Neural cell (in vitro differentiated cells): ENCODE data around the gene SMARCC1. TPM values are rescaled to one million over a fixed set of nuclear protein-coding genes. Genes with fewer than 3 reads are reported as not detected.

Experiments
- H2AFZ ChIP-seq: fragments of 200-600, 300-800 bp; sonication (generic), shearing (Covaris generic); 2 replicates; pipeline ENCODE4 v1.6.0; 2014; ENCODE audit warnings: low read depth, mild to moderate bottlenecking, antibody characterized with exemption, low read length, moderate library complexity
- H3F3A ChIP-seq: fragments of 200-600 bp; shearing (Covaris generic); 2 replicates; pipeline ENCODE4 v1.6.1; 2016; ENCODE audit warnings: mild to moderate bottlenecking, moderate library complexity, mixed read lengths, antibody characterized with exemption, low read length; ENCODE audit not compliant: insufficient read depth, poor library complexity, severe bottlenecking
- H3K27ac ChIP-seq: fragments of 200-600, 300-800 bp; sonication (generic), shearing (Covaris generic); 2 replicates; pipeline ENCODE4 v1.5.1; 2014; ENCODE audit warnings: mild to moderate bottlenecking, low read length, moderate library complexity
- H3K27me3 ChIP-seq: fragments of 300-800, 200-600 bp; sonication (generic), shearing (Covaris generic); 2 replicates; pipeline ENCODE4 v1.6.0; 2014; ENCODE audit warnings: mild to moderate bottlenecking, low read depth, low read length, moderate library complexity; ENCODE audit not compliant: insufficient read depth
- H3K36me3 ChIP-seq: fragments of 300-800, 200-600 bp; sonication (generic), shearing (Covaris generic); 2 replicates; pipeline ENCODE4 v1.5.1; 2014; ENCODE audit warnings: mild to moderate bottlenecking, antibody characterized with exemption, low read length, moderate library complexity; ENCODE audit not compliant: insufficient read depth
- H3K4me2 ChIP-seq: fragments of 300-800, 200-600 bp; sonication (generic), shearing (Covaris generic); 2 replicates; pipeline ENCODE4 v1.6.0; 2014; ENCODE audit warnings: mild to moderate bottlenecking, low read length
- H3K4me3 ChIP-seq: fragments of 300-800, 200-600 bp; sonication (generic), shearing (Covaris generic); 2 replicates; pipeline ENCODE4 v1.5.1; 2014; ENCODE audit warnings: mild to moderate bottlenecking, low read length, moderate library complexity
- H3K79me2 ChIP-seq: fragments of 200-600 bp; shearing (Covaris generic); replicated peaks from 2 replicates; pipeline ENCODE4 v1.6.0; 2014; ENCODE audit warnings: mild to moderate bottlenecking, low read length, moderate library complexity; ENCODE audit not compliant: insufficient read depth
- H3K9ac ChIP-seq: fragments of 300-800, 200-600 bp; sonication (generic), shearing (Covaris generic); 2 replicates; pipeline ENCODE4 v1.6.1; 2016; ENCODE audit warnings: mild to moderate bottlenecking, low read length, mixed read lengths
- H3K9me2 ChIP-seq: fragments of 200-600 bp; shearing (Covaris generic); 2 replicates; pipeline ENCODE4 v1.6.1; 2016; ENCODE audit warnings: mild to moderate bottlenecking, low read length, mixed read lengths; ENCODE audit not compliant: insufficient read depth
- H3K9me3 ChIP-seq: fragments of 200-600, 300-800 bp; sonication (generic), shearing (Covaris generic); 2 replicates; pipeline ENCODE4 v1.6.1; 2016; ENCODE audit warnings: mild to moderate bottlenecking, mixed run types, low read length, moderate library complexity, mixed read lengths
- H4K20me1 ChIP-seq: fragments of 200-600 bp; shearing (Covaris generic); 2 replicates; pipeline ENCODE4 v1.6.1; 2016; ENCODE audit warnings: mild to moderate bottlenecking, mixed run types; ENCODE audit not compliant: insufficient read depth
- EP300 ChIP-seq: fragments of 450-650 bp; conservative IDR thresholded peaks from 2 replicates; pipeline ENCODE4 v1.6.1; 2014; ENCODE audit warnings: antibody characterized with exemption, mild to moderate bottlenecking, moderate library complexity; ENCODE audit not compliant: poor library complexity, severe bottlenecking
- EZH2 ChIP-seq: fragments of 200-600, 300-800 bp; shearing (Covaris generic), sonication (generic); IDR thresholded peaks from 2 replicates; pipeline ENCODE4 v1.6.1; 2014; ENCODE audit warnings: antibody characterized with exemption, low read length, borderline replicate concordance, mild to moderate bottlenecking; ENCODE audit not compliant: insufficient read depth, poor library complexity, severe bottlenecking
- MXI1 ChIP-seq: fragments of 450-650 bp; conservative IDR thresholded peaks from 2 replicates; pipeline ENCODE4 v1.6.1; 2014; ENCODE audit warnings: antibody characterized with exemption, mild to moderate bottlenecking; ENCODE audit not compliant: poor library complexity, severe bottlenecking
- POLR2AphosphoS5 ChIP-seq: IDR thresholded peaks from 2 replicates; pipeline ENCODE4 v1.6.1; 2012
- RAD21 ChIP-seq: fragments of 450-650 bp; conservative IDR thresholded peaks from 2 replicates; pipeline ENCODE4 v1.6.1; 2014; ENCODE audit warnings: antibody characterized with exemption, mild to moderate bottlenecking, moderate library complexity
- SMC3 ChIP-seq: fragments of 450-650 bp; conservative IDR thresholded peaks from 2 replicates; pipeline ENCODE4 v1.6.1; 2014; ENCODE audit warnings: antibody characterized with exemption, mild to moderate bottlenecking, moderate library complexity; ENCODE audit not compliant: poor library complexity
- TAF1 ChIP-seq: IDR thresholded peaks from 2 replicates; pipeline ENCODE4 v1.6.1; 2012; ENCODE audit warnings: low read depth
- polyA plus RNA-seq: library from polyadenylated mRNA; depleted of rRNA; stranded (reverse); fragments of >200 nt; gene quantifications from 2 replicates; pipeline ENCODE4 v1.2.3, GENCODE V29; 2014
- TF ChIP-seq, protein P1 (sequence below): fragments of 450-650 bp; IDR thresholded peaks from 2 replicates; pipeline ENCODE4 v1.5.1; 2014; ENCODE audit warnings: antibody characterized with exemption, mild to moderate bottlenecking, moderate library complexity; ENCODE audit not compliant: poor library complexity, severe bottlenecking
- TF ChIP-seq, protein P2 (sequence below): IDR thresholded peaks from 2 replicates; pipeline ENCODE4 v1.6.1; 2012; ENCODE audit warnings: borderline replicate concordance

Gene SMARCC1
- polyA plus RNA-seq, 1 donor from 2014 or later, result 29.4 TPM

DNA sequence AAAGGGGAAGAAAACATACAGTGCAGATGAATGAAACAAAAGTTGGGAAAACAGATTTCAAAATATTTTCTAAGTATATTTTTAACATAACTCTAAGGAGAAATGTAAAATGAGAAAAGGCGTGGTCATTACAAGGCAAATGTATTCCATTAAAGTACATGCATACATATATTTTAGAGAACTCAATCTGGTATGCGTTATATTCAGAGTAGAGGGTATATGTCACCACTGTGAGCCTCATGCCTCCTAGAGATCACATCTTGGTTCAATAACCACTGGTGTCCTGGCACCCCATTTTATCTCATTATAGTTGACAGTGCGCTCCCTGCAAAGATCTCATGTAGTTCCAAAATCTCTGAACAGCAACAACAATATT lies 77.5 kb downstream of the SMARCC1 start:
- Histone ChIP-seq H3K4me2 (no peak overlapping the region), H3F3A (no peaks in the 10 kb centered on the region), H3K79me2 (no peaks in the 10 kb centered on the region), H3K4me3 (no peak overlapping the region), H4K20me1 (no peaks in the 10 kb centered on the region), H3K9me3 (no peaks in the 10 kb centered on the region), H3K27ac (no peak overlapping the region), H3K9me2 (no peaks in the 10 kb centered on the region), H3K9ac (no peak overlapping the region), H3K27me3 (no peaks in the 10 kb centered on the region), H2AFZ (no peak overlapping the region), H3K36me3 (peaks cover 20% of the 10 kb centered on the region)
- TF ChIP-seq EP300 (no peak), SMC3 (no peak), TAF1 (no peak), MXI1 (no peak), EZH2 (no peak), POLR2AphosphoS5 (no peak), RAD21 (no peak)
- TF ChIP-seq, protein P1, sequence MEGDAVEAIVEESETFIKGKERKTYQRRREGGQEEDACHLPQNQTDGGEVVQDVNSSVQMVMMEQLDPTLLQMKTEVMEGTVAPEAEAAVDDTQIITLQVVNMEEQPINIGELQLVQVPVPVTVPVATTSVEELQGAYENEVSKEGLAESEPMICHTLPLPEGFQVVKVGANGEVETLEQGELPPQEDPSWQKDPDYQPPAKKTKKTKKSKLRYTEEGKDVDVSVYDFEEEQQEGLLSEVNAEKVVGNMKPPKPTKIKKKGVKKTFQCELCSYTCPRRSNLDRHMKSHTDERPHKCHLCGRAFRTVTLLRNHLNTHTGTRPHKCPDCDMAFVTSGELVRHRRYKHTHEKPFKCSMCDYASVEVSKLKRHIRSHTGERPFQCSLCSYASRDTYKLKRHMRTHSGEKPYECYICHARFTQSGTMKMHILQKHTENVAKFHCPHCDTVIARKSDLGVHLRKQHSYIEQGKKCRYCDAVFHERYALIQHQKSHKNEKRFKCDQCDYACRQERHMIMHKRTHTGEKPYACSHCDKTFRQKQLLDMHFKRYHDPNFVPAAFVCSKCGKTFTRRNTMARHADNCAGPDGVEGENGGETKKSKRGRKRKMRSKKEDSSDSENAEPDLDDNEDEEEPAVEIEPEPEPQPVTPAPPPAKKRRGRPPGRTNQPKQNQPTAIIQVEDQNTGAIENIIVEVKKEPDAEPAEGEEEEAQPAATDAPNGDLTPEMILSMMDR, result no peak
- TF ChIP-seq, protein P2, sequence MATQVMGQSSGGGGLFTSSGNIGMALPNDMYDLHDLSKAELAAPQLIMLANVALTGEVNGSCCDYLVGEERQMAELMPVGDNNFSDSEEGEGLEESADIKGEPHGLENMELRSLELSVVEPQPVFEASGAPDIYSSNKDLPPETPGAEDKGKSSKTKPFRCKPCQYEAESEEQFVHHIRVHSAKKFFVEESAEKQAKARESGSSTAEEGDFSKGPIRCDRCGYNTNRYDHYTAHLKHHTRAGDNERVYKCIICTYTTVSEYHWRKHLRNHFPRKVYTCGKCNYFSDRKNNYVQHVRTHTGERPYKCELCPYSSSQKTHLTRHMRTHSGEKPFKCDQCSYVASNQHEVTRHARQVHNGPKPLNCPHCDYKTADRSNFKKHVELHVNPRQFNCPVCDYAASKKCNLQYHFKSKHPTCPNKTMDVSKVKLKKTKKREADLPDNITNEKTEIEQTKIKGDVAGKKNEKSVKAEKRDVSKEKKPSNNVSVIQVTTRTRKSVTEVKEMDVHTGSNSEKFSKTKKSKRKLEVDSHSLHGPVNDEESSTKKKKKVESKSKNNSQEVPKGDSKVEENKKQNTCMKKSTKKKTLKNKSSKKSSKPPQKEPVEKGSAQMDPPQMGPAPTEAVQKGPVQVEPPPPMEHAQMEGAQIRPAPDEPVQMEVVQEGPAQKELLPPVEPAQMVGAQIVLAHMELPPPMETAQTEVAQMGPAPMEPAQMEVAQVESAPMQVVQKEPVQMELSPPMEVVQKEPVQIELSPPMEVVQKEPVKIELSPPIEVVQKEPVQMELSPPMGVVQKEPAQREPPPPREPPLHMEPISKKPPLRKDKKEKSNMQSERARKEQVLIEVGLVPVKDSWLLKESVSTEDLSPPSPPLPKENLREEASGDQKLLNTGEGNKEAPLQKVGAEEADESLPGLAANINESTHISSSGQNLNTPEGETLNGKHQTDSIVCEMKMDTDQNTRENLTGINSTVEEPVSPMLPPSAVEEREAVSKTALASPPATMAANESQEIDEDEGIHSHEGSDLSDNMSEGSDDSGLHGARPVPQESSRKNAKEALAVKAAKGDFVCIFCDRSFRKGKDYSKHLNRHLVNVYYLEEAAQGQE, result no peak

DNA sequence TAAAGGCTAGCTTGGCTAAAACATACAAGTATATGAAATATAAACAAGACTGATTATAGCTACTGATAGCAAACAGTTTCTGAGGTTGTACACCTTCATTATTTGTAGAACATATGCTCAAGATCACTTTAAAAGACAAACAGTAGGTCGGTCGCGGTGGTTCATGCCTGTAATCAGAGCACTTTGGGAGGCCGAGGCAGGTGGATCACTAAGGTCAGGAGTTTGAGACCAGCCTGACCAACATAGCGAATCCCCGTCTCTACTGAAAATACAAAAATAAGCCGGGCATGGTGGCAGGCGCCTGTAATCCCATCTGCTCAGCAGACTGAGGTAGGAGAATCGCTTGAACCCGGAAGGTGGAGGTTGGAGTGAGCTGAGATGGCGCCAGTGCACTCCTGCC lies 80.3 kb downstream of the SMARCC1 start:
- no peak overlapping the region for H3K9ac ChIP-seq
- peaks cover 18% of the 10 kb centered on the region for H3K36me3 ChIP-seq
- no peak for TF ChIP-seq SMC3
- no peak for TF ChIP-seq MXI1
- TF ChIP-seq EP300, result no peak
- no peak for TF ChIP-seq POLR2AphosphoS5
- TF ChIP-seq TAF1, result no peak
- TF ChIP-seq, protein P2, result no peak
- no peak for TF ChIP-seq EZH2
- no peak for TF ChIP-seq RAD21
- TF ChIP-seq, protein P1, result no peak
- H3F3A ChIP-seq, result no peaks in the 10 kb centered on the region
- H3K9me3 ChIP-seq, result no peaks in the 10 kb centered on the region
- H3K4me3 ChIP-seq, result no peak overlapping the region
- no peak overlapping the region for H3K4me2 ChIP-seq
- no peaks in the 10 kb centered on the region for H3K27me3 ChIP-seq
- H2AFZ ChIP-seq, result no peak overlapping the region
- no peak overlapping the region for H3K27ac ChIP-seq
- no peaks in the 10 kb centered on the region for H4K20me1 ChIP-seq
- H3K9me2 ChIP-seq, result no peaks in the 10 kb centered on the region
- H3K79me2 ChIP-seq, result no peaks in the 10 kb centered on the region
